ENCODE data around the gene SMIM33. TPM values are rescaled to one million over a fixed set of nuclear protein-coding genes. Genes with fewer than 3 reads are reported as not detected.
"Not testable (repeated sequence)": the region's sequence is repeated elsewhere in the genome, so short reads cannot be mapped to it uniquely, and the experiment has no call there.

Gene SMIM33
- not detected for total RNA-seq

DNA sequence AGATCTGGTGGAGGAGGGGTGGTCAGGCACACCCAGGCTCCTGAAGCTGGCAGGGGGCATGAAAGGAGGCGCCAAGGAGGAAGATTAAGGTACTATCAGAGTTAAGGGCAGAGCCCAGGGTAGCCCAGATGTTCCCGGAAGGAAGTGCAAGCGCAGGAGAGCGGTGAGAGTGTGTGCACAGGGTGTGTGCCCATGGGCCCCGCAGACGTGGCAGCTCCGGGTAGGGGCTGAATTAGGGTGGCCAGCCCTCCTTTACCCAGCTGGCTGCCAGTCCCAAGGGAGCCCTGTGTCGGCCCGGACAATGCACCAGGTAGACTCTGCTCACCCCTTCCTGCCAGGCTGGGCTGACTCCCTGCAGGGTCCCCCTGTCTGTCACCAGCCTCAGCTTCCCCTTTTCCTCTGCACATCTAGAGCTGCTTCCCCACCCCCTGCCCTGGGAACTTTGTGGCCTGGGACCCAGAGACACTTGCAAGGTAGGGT is at the start of gene SMIM33:
TSS of gene SMIM33 (plus strand) at position 184 of the 480 bp plus-strand sequence. CDS start at position 302, 118 bp downstream.
- DNase-seq (ENCODE audit: low spot score) (no peak), ATAC-seq (peak; percentile 19)

DNA sequence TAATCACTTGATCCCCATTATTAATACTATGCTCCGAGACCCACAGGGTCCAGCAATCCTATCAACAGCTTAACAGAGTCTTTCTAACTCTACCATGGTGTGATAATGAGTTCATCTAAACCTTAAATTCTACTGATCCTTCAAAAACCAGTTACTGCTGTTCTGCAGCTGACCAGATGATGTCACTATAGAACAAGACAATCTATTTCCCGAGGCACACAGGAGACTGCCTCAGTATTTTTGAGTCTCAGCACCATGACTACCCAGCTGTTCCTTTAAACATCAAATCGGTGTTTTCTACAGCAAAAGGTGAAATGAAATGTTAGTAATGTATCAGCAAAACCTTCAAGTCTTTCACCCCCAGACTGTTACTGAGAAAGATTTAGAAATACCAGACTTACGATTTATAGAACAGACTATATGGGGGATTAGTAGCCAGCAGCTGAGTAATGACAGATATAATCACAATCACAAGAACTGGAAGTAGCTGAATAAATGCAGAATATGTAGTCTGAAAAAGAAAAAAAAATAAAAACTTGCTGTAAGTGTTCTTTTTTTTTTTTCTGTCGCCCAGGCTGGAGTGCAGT is 48.4 kb upstream of the SMIM33 start:
- DNase-seq (ENCODE audit: low spot score), result no peak
- ATAC-seq, result peak; percentile 97

DNA sequence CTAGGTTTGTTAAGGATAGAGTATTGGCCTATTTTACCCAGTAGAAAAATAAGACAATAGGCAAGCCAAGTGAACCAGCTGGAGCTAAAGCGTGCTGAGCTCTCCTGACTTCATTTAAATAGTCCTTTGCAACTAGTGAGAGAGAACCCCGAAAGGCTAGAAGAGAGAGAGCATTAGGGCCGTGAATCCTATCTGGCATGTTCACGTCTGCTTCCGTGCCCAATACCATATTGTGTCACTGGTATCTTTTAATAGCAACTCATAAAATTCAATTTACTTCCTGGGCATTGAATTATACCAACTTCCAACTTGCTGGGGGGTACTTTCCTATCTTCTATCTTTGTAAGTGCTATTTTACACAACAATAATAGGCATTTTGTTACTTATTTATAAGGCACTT is 45.3 kb upstream of the SMIM33 start:
- ATAC-seq (no peak), DNase-seq (ENCODE audit: low spot score) (no peak)

DNA sequence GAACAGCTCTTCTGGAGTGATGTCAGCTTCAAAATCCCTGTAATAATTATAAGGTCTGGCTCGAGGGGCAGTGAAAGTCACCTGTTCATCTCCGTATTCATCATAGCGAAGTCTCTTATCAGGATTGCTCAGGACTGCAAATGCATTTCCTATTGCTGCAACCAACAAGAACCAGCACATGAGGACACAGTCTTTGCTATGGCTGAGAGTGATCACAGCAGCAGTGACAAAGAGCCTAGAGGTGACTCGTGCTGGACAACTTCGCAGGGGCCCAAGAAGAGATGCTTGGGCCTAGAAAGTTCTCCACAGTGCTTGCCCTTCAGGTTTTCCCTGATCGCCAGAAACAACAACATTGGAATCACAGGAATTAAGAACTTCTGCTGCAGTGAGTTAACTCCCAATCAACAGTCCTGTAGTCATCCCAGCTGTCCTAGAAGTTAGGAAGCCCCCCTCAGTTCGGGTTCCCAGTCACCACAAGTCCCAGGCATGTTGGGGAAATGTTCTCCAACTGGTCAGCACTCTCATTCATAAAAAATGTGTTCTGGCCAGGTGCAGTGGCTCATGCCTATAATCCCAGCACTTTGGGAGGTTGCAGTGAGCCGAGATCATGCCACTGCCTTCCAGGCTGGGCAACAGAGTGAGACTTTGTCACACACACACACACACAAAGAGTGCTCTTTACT is 44.5 kb upstream of the SMIM33 start:
- ATAC-seq (no peak), DNase-seq (ENCODE audit: low spot score) (no peak)

DNA sequence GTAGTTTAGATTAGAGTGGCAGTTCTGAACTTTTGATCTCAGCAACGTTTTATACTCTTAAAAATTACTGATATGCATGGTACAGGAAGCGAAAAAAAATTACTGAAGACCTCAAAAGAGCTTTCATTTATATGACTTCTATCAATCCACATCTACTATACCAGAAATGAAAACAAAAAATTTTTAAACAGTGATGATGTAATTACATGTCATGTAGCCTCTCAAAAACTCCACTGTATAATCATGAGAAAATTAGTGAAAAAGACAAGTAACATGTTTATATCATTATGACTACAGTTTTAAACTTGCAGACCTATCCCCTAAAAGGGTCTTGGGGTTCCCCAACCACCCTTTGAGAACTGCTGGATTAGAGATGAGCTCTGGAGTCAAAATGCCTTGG is 40.8 kb upstream of the SMIM33 start:
- DNase-seq (ENCODE audit: low spot score), result no peak
- ATAC-seq, result no peak

DNA sequence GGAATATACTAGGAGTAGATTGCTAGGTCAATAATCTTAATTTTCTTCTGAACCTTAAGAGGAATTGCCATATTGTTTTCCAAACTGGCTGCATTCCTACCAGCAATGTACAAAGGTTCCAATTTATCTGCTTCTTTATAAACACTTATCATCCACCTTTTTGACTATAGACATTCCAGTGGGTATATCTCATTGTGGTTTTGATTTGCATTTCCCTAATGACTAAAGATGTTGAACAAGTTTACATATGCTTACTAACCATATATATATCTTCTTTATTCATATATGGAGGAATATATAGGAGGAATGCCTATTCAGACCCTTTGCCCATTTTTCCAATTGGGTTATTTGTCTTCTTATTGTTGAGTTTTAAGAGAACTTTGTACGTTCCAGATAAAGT is 39.1 kb upstream of the SMIM33 start:
- ATAC-seq, result no peak
- DNase-seq (ENCODE audit: low spot score), result no peak

DNA sequence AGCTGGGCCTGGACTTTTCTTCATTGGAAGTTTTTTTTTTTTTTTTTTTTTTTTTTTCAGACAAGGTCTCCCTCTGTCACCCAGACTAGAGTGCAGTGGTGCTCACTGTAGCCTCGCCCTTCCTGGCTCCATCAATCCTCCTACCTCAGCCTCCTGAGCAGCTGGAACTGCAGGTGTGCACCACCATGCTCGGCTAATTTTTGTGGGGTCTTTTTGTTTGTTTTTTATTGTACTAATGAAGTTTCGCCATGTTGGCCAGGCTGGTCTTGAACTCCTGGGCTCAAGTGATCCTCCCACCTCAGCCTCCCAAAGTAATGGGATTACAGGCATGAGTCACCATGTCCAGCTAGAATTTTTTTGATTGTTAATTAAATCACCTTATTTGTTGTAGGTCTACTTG is 35.1 kb upstream of the SMIM33 start:
- DNase-seq (ENCODE audit: low spot score) (no peak), ATAC-seq (no peak)

DNA sequence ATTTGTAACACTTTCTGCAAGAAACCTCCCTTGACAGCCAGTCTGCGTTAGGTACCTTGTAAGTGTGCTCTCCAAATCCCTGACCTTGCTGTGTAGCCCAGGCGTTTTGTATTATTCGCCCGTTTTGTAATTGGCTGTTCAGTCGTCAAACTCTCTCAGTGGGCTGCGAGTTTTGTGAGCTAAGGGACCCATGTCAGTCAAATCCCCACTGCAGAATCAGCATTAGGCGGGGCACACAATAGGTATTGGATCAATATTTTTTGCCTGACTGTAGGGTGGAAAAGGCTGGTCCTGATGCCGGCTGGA is 32.1 kb upstream of the SMIM33 start:
- no peak for DNase-seq (ENCODE audit: low spot score)

DNA sequence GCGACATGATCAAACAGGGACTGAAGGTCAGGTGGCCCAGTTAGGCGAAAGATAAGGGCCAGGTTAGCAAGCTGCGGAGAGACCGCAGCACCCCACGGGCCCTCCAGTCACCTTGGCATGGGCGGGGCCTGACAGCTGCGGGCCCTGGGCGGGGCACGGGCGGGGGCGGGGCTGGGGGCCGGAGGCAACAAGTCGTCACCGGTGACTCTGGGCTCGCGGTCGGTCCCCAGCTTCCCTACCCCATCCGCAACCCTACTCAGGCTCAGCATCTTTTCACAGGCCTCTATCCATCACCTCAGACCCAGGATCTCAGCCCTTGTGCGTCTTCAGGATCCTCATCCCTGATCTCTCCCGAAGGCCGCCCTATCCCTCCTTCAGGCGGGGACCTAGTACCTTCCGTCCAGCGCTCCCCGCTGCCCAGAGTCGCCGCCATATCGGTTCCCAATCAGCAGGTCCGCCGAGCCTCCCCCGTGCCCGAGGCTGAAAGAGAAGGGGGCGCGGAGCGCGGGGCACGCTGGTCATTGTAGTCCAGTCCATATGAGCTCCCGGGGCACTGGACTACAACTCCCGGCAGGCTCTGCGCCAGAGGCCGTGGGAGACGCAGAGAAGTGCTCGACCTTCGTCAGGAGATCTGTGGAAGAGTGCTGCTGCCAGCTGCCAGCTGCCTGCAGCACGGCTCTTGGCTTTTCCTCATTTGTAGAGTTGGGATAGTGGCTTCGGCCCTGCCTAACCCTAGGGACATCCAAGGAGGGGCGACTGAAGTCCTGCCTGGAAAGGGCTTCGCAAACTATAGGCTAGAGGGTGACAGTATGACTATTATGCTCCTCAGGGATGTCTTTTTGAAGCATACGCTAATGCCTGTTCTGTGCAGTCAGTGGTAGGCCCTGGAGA is 31.5 kb upstream of the SMIM33 start, which contains the start of gene DNAJC18:
TSS of gene DNAJC18 (minus strand) at position 513 of the 891 bp plus-strand sequence. CDS start at position 433, 80 bp downstream.
- DNase-seq (ENCODE audit: low spot score) (peak; percentile 85), ATAC-seq (peak; percentile 97)

More for the DNA sequence above, 32.1 kb upstream of the SMIM33 start:
- no peak for ATAC-seq

DNA sequence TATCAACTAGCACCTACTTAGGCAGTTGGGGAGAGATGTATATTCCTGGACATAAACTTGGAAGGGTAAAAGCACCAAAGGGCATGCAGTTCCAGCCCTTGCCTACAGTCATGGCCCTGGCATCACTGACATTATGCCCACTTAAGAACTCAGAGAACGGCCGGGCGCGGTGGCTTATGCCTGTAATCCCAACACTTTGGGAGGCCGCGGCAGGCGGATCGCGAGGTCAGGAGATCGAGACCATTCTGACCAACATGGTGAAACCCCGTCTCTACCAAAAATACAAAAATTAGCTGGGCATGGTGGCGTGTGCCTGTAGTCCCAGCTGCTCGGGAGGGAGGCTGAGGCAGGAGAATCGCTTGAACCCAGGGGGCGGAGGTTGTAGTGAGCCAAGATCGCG is 30.4 kb upstream of the SMIM33 start:
- DNase-seq (ENCODE audit: low spot score); ATAC-seq: not testable (repeated sequence)

DNA sequence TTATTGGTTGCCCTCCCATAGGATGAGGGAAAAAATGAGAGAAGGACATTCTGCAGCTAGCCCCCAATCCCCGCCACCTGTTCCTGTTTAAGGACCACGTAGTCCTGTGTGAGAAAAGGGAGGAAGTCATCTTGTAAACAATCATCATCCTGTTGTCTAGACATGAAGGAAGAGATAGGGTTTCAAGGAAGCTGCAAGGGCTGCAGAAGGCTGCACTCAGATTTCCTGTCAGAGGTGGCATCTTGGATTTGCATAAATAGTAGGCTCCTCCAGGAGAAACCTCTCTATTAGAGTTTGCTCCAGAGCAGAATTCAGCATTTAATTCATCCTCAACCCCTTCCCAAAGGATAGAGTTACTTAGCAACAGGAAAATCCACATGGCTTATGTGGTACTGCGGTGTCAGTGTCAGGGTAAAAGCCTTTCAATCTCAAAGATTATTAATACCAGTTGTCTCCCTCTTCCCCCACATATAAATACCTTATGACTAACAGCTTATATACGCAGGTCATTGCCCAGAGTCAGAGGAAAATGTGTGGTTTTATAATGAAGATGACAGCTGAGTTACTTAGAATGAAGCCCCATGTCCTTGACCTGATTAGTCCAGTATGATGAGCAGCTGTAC is 26.9 kb upstream of the SMIM33 start:
- ATAC-seq, result no peak

DNA sequence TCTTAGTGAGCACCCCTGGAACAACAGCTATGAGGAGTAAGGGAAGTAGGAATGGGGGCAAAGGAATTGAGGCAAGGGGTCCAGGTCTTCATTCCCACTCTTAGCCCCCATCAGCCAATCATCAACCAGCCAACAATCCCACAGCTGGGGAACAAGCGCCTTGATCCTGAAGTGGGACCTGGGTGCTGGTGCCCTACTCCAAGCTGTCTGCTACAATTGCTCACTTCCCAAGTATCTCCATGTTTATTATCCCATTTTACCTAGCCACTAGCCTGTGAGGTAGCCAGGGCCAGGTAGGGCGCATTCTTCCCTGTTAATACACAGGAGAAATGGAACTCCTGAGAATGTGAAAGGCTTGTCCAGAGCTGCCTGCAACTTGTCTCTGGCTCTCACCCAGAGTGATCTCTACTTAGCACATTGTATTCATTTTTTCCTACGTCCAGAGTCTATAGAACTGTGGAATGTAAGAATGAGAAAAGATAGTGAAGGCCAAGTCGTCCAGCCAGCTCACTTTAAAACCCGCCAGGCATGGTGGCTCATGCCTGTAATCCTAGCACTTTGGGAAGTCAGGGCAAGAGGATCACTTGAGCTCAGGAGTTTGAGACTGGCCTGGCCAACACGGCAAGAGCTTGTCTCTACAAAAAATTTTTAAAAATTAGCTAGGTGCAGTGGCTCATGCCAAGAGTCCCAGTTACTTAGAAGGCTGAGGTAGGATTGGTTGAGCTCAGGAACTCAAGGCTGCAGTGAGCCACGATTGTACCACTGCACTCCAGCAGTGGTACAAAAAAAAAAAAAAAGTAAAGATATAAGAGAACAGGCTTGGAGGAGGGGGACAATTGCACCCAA is 25.3 kb upstream of the SMIM33 start:
- DNase-seq (ENCODE audit: low spot score) (no peak), ATAC-seq (no peak)

More for the DNA sequence above, 26.9 kb upstream of the SMIM33 start:
- no peak for DNase-seq (ENCODE audit: low spot score)

DNA sequence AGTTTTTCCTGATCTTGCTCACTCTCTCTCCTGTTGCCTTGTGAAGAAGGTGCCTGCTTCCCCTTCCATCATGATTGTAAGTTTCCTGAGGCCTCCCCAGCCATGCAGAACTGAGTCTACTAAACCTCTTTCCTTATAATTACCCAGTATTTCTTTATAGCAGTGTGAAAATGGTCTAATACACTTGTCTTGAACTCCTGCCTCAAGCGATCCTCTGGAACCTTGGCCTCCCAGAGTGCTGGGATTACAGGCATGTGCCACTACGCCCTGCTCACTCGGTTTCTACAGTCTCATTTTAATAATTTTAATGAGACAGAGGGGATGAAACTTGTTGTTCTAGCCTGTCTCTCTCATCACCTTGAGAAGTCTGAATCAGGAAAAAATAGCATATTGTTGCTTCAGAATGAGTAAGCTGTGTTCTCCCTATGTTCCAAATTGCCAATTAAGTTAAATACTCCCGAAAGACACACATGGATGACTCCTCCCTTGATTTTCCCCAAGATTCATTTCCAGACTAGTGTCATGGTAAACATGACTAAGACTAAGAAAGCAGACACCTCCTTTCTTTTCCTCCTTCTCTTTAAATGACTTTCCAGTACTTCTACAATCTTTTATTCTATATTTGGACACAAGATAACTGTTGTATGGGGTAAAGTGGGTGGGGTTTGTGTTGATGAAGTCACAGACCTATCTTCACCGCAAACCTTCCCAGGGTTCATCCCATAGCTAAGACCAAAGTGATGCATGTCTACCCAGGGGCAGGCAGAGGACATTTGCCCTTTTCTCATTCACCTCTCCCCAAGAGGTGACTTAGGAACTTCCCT is 23.6 kb upstream of the SMIM33 start:
- DNase-seq (ENCODE audit: low spot score) (no peak), ATAC-seq (no peak)

DNA sequence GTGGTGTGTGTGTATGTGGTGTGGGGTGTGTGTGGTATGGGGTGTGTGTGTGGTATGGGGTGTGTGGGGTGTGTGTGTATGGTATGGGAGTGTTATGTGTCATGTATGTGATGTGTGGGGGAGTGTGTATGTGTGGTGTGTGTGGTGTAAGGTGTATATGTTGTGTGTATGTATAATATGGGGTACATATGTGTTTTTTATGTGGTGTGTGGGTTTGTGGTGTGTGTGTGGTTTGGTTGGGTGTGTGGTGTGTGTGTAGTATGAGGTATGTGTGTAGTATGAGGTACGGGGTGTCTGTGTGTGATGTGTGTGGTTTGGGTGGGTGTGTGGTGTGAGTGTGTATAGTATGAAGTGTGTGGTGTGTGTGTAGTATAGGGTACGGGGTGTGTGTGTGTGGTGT is 19.6 kb upstream of the SMIM33 start:
- DNase-seq (ENCODE audit: low spot score) (no peak), ATAC-seq (no peak)

DNA sequence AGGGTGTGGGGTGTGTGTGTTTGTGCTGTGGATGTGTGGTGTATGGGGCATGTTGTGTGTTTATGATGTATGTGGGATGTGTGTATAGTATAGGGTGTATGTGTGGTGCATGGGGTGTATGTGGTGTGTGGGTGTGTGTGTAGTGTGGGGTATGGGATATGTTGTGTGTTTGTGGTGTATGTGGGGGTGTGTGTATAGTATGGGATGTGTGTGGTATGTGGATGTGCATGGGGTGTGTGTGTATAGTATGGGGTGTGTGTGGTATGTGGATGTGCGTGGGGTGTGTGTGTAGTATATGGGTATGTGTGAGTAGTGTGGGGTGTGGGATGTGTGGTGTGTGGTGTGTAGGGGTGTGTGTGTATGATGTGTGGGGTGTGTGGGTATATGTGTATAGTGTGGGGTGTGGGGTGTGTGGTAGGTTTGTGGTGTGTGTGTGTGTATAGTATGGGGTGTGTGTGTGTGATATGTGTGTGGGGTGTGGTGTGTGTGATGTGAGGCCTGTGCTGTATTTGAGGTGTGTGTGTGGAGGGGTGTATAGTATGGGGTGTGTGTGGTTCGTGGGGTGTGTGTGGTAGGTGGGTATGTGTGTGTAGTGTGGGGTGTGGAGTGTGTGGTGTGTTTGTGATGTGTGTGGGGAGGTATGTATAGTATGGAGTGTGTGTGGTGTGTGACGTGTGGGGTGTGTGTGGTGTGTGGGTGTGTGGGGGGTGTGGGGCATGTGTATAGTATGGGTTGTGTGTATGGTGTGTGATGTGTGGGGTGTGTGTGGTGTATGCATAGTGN is 18.7 kb upstream of the SMIM33 start:
- ATAC-seq, result no peak
- DNase-seq (ENCODE audit: low spot score), result no peak

DNA sequence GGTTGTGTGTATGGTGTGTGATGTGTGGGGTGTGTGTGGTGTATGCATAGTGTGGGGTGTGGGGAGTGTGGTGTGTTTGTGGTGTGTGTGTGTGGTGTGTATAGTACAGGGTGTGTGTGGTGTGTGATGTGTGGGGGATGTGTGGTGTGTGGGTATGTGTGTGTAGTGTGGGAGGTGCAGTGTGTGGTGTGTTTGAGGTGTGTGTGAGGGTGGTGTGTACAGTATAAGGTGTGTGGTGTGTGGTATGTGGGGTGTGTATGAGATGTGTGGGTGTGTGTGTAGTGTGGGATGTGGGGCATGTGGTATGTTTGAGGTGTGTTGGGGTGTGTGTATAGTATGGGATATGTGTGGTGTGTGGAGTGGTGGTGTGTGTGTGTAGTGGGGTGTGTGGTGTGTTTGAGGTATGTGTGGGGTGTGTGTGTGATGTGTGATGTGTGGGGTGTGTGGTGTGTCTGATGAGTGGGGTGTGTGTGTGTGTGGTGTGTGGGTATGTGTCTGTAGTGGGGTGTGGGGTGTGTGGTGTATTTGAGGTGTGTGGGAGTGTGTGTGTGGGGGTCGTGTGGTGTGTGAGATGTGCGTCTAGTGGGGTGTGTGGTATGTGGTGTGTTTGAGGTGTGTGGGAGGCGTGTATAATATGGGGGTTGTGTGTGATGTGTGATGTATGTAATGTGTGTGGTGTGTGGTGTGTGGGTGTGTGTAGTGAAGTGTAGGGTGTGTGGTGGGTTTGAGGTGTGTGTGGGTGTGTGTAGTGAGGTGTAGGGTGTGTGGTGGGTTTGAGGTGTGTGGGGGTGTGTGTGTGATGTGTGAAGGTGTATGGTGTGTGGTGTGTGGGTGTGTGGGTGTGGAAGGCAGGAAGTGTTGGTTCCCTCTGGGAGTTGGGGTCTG is 16.9 kb upstream of the SMIM33 start:
- DNase-seq (ENCODE audit: low spot score), result no peak
- ATAC-seq, result no peak

DNA sequence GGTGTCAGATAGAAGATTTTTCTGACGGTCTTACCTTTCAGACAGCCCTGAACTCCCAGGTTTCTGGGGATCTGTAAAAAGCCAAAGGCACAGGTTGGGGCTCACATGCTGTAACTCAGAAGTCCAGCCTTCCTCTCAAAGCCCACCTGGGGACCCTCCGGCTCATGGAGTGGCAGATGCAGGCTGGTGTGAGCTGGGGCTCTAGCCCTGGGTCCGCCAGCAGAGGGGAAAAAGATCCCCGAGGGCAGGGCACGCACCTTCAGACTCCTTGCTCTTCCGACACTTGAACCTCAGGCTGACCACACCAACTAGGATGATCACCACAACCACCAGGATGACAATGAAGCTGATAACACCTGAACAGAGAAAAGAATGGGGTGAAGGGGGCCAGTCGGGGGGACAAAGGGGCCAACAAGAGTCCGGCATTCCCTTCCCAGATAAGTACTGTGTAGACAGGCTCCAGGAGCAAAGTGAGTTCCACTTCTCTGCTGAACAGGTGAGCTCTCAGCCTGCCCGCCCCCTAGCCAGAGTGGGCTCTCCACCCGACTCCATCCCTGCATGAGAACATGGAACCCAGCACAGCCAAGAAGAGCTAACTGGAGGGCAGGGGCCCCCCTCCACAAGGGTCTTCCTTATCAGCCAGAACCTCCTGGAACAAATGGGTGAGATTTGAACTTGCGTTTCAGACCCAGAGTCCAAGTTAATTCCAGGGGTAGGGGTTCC is 16.1 kb upstream of the SMIM33 start:
- no peak for DNase-seq (ENCODE audit: low spot score)
- ATAC-seq, result no peak
